Lung (tissue), 12 donors: ENCODE measurements around the gene FBXO42. TPM values are rescaled to one million over a fixed set of nuclear protein-coding genes. Genes with fewer than 3 reads are reported as not detected.

Source experiments
- ATAC-seq: fragments of 200-7000 bp; cut with Tn5 transposase; one replicate; pipeline ENCODE4 v1.9.1; 2020; ENCODE audit warnings: moderate number of reproducible peaks; ENCODE audit not compliant: insufficient read depth, low FRiP score
- DNase-seq, 3 donors: peaks; one replicate each; pipeline ENCODE4 v3.0.0-alpha.2; 2013 to 2017
- H3K27ac ChIP-seq, 2 donors: one replicate each; pipeline ENCODE4 v1.5.1; 2013; ENCODE audit warnings: mild to moderate bottlenecking in 2 of 2, moderate library complexity in 2 of 2, control low read depth in 1 of 2, inconsistent platforms in 1 of 2, low read depth in 1 of 2, low read length in 1 of 2
- H3K27me3 ChIP-seq, 3 donors: one replicate each; pipeline ENCODE4 v1.5.1; 2013; ENCODE audit warnings: low read length in 2 of 3; ENCODE audit not compliant: control insufficient read depth in 3 of 3, insufficient read depth in 3 of 3
- H3K36me3 ChIP-seq, 4 donors: one replicate each; pipeline ENCODE4 v1.5.1; 2013; ENCODE audit warnings: low read length in 4 of 4, mild to moderate bottlenecking in 1 of 4, moderate library complexity in 1 of 4; ENCODE audit not compliant: control insufficient read depth in 4 of 4, insufficient read depth in 4 of 4
- H3K4me1 ChIP-seq, 5 donors: one replicate each; pipeline ENCODE4 v1.5.1; 2013; ENCODE audit warnings: low read length in 5 of 5, mild to moderate bottlenecking in 2 of 5, moderate library complexity in 1 of 5; ENCODE audit not compliant: control insufficient read depth in 5 of 5, insufficient read depth in 5 of 5
- H3K4me3 ChIP-seq: one replicate; pipeline ENCODE4 v1.5.1; 2013; ENCODE audit warnings: mild to moderate bottlenecking, control low read depth, moderate library complexity
- H3K9ac ChIP-seq, 2 donors: one replicate each; pipeline ENCODE4 v1.5.1; 2013; ENCODE audit warnings: low read length in 2 of 2, control low read depth in 1 of 2; ENCODE audit not compliant: insufficient read depth in 1 of 2
- H3K9me3 ChIP-seq, 4 donors: one replicate each; pipeline ENCODE4 v1.5.1; 2013; ENCODE audit warnings: low read length in 3 of 4, mild to moderate bottlenecking in 1 of 4, moderate library complexity in 1 of 4; ENCODE audit not compliant: control insufficient read depth in 4 of 4, insufficient read depth in 3 of 4
- WGBS, 2 donors: extraction: QIAGEN DNeasy Blood & Tissue Kit; methylation state at CpG; one replicate each; pipeline ENCODE4 v1.1.7; 2013; 5-methylcytosine and 5-hydroxymethylcytosine counted together
- polyA plus RNA-seq, 2 donors: library from polyadenylated mRNA; stranded (reverse); fragments of 200-250 nt; gene quantifications; one replicate each; pipeline ENCODE4 v1.2.1, GENCODE V29; 2013
- total RNA-seq, 2 donors: library from RNA; depleted of rRNA in 1 of 2; stranded (reverse); fragments of >200 nt in 1 of 2; gene quantifications; one replicate each; pipeline ENCODE4 v1.2.1, GENCODE V29; 2014 to 2021
- TF ChIP-seq, protein P1 (sequence below): IDR thresholded peaks from 2 replicates; pipeline ENCODE4 v1.5.1; 2012; ENCODE audit warnings: mild to moderate bottlenecking; ENCODE audit errors: control extremely low read depth, extremely low read depth
- donor health status: control.
- donor health status: control.
- donor health status: Bipolar disorder and iron deficiency.
- donor health status: healthy.
- donor health status: DM: yes; HTN: yes; CAD: no.

Gene FBXO42
- total and polyA plus RNA-seq, 4 donors, result 7.3 to 28.6 (median 14.8) TPM

GRCh38 chr1:16375521-16376340 is 23.5 kb upstream of the FBXO42 start:
- H3K9me3 ChIP-seq, result peaks cover 0 to 2% (median 0%) of the 10 kb centered on the region in 4 donors
- peak overlapping the region; percentile 74 to 82 for H3K27ac ChIP-seq
- H3K36me3 ChIP-seq, result peaks cover 0 to 2% (median under 1%) of the 10 kb centered on the region in 4 donors
- DNase-seq (peak in 2 of 3 donors; percentile 29 to 49), ATAC-seq (no peak)
- peak overlapping the region in 1 of 2 donors; percentile 5 for H3K9ac ChIP-seq
- TF ChIP-seq, protein P1, sequence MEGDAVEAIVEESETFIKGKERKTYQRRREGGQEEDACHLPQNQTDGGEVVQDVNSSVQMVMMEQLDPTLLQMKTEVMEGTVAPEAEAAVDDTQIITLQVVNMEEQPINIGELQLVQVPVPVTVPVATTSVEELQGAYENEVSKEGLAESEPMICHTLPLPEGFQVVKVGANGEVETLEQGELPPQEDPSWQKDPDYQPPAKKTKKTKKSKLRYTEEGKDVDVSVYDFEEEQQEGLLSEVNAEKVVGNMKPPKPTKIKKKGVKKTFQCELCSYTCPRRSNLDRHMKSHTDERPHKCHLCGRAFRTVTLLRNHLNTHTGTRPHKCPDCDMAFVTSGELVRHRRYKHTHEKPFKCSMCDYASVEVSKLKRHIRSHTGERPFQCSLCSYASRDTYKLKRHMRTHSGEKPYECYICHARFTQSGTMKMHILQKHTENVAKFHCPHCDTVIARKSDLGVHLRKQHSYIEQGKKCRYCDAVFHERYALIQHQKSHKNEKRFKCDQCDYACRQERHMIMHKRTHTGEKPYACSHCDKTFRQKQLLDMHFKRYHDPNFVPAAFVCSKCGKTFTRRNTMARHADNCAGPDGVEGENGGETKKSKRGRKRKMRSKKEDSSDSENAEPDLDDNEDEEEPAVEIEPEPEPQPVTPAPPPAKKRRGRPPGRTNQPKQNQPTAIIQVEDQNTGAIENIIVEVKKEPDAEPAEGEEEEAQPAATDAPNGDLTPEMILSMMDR, result no peak
- H3K27me3 ChIP-seq, result no peaks in the 10 kb centered on the region
- H3K4me3 ChIP-seq, result no peak overlapping the region
- peaks cover 10 to 40% (median 14%) of the 10 kb centered on the region in 5 donors for H3K4me1 ChIP-seq
- WGBS, 2 donors, result 50 to 60% methylated on average over 15 of the region's 15 CpGs

DNA sequence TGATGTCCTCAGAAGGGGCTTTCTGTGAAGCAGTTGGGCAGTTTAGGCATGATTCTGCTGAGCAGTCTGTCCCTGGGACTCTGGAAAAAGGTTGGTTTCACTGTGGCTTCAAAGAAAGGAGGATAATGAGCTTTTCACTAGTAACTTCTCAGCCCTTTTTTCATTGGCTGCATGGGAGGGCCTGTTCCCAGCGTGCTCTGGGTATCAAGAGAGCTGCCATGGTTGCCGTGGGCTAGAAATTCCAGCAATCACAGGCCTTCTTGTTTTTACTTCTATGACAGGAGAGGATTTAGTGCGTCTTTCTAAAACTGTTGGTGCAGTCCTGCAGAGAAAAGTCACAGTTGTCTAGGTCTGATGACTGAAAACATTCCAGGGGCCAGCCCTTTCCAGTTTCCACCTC is 22.0 kb upstream of the FBXO42 start:
- DNase-seq, result no peak
- 89% methylated on average over 3 of the region's 3 CpGs for WGBS, 2 donors
- H3K9me3 ChIP-seq, result peaks cover 0 to 2% (median 0%) of the 10 kb centered on the region in 4 donors
- peaks cover 10 to 40% (median 16%) of the 10 kb centered on the region in 5 donors for H3K4me1 ChIP-seq
- TF ChIP-seq, protein P1, result no peak
- H3K4me3 ChIP-seq, result no peak overlapping the region
- no peak overlapping the region for H3K27ac ChIP-seq
- H3K27me3 ChIP-seq, result no peaks in the 10 kb centered on the region
- H3K36me3 ChIP-seq, result peaks cover 0 to 2% (median under 1%) of the 10 kb centered on the region in 4 donors
- no peak for ATAC-seq
- H3K9ac ChIP-seq, result no peak overlapping the region

- TF ChIP-seq, protein P1, result no peak
- Histone ChIP-seq H3K9me3 (peaks cover 0 to 2% (median 0%) of the 10 kb centered on the region in 4 donors), H3K9ac (no peak overlapping the region), H3K4me3 (no peak overlapping the region), H3K27ac (no peak overlapping the region), H3K4me1 (peaks cover 10 to 42% (median 25%) of the 10 kb centered on the region in 5 donors), H3K27me3 (no peaks in the 10 kb centered on the region), H3K36me3 (peaks cover 0 to 2% (median 1%) of the 10 kb centered on the region in 4 donors)
- whole genome bisulfite sequencing, 2 donors, result 85% methylated on average over 3 of the region's 3 CpGs
- ATAC-seq (no peak), DNase-seq (no peak)
Measured at GRCh38 chr1:16372535-16373285, 20.4 kb upstream of the FBXO42 start.
